ENCODE results near the gene DOCK1.

Gene DOCK1

GRCh38 chr10:127048630-127049029, 143.4 kb downstream of the DOCK1 start:
- no peak overlapping the region for H3K4me3 ChIP-seq (ENCODE audit: low read depth, low read length)
- no peak for TF ChIP-seq CTCF (IDR thresholded peaks at IDR 0.05; ENCODE audit: low read depth, low read length, missing control alignments)
- DNase-seq (ENCODE audit: low read depth): no peak

GRCh38 chr10:127052001-127052400, 146.8 kb downstream of the DOCK1 start:
- no peak for TF ChIP-seq CTCF (IDR thresholded peaks at IDR 0.05; ENCODE audit: low read depth, low read length, missing control alignments)
- no peak overlapping the region for H3K4me3 ChIP-seq (ENCODE audit: low read depth, low read length)
- DNase-seq (ENCODE audit: low read depth): no peak

- H3K4me3 ChIP-seq (ENCODE audit: low read depth, low read length): no peak overlapping the region
- DNase-seq (ENCODE audit: low read depth): no peak
- no peak for TF ChIP-seq CTCF (IDR thresholded peaks at IDR 0.05; ENCODE audit: low read depth, low read length, missing control alignments)
These were observed 150.0 kb downstream of the DOCK1 start for GRCh38 chr10:127055263-127055662.

GRCh38 chr10:127059314-127059713, 154.1 kb downstream of the DOCK1 start:
- no peak for DNase-seq (ENCODE audit: low read depth)
- TF ChIP-seq CTCF (IDR thresholded peaks at IDR 0.05; ENCODE audit: low read depth, low read length, missing control alignments): no peak
- no peak overlapping the region for H3K4me3 ChIP-seq (ENCODE audit: low read depth, low read length)

- DNase-seq (ENCODE audit: low read depth): no peak
- no peak for TF ChIP-seq CTCF (IDR thresholded peaks at IDR 0.05; ENCODE audit: low read depth, low read length, missing control alignments)
These were observed 158.5 kb downstream of the DOCK1 start for GRCh38 chr10:127063762-127064161.

GRCh38 chr10:127064474-127064873, 159.2 kb downstream of the DOCK1 start:
- TF ChIP-seq CTCF (IDR thresholded peaks at IDR 0.05; ENCODE audit: low read depth, low read length, missing control alignments): no peak
- no peak for DNase-seq (ENCODE audit: low read depth)

More at GRCh38 chr10:127063762-127064161, 158.5 kb downstream of the DOCK1 start:
- no peak overlapping the region for H3K4me3 ChIP-seq (ENCODE audit: low read depth, low read length)

GRCh38 chr10:127067542-127068194, 162.4 kb downstream of the DOCK1 start:
- DNase-seq (ENCODE audit: low read depth): no peak
- TF ChIP-seq CTCF (IDR thresholded peaks at IDR 0.05; ENCODE audit: low read depth, low read length, missing control alignments): no peak
- H3K4me3 ChIP-seq (ENCODE audit: low read depth, low read length): no peak overlapping the region

More at GRCh38 chr10:127064474-127064873, 159.2 kb downstream of the DOCK1 start:
- no peak overlapping the region for H3K4me3 ChIP-seq (ENCODE audit: low read depth, low read length)
